Activated CD8-positive, alpha-beta memory T cell treated with anti-CD3 and anti-CD28 coated beads for 4 hours (primary cell): Measurements from ENCODE around the gene STOX1.
"Not testable (repeated sequence)": the region's sequence is repeated elsewhere in the genome, so short reads cannot be mapped to it uniquely, and the experiment has no call there.

Experiments
- DNase-seq, 2 donors: peaks; one replicate each; pipeline ENCODE4 v3.0.0-alpha.2; 2020; ENCODE audit warnings: low read depth in 2 of 2

The STOX1 gene

GRCh38 chr10:68828833-68829232 lies 1.5 kb downstream of the STOX1 start:
- DNase-seq: no peak

GRCh38 chr10:68829521-68829920 lies 2.2 kb downstream of the STOX1 start:
- no peak for DNase-seq

- DNase-seq: no peak
These were observed 2.6 kb downstream of the STOX1 start for GRCh38 chr10:68829952-68830351.

- no peak for DNase-seq
These were observed 4.7 kb downstream of the STOX1 start for GRCh38 chr10:68831961-68832455.

- DNase-seq: no peak
These were observed 5.3 kb downstream of the STOX1 start for GRCh38 chr10:68832601-68833000.

GRCh38 chr10:68837626-68838322 lies 10.4 kb downstream of the STOX1 start:
- no peak for DNase-seq

- DNase-seq: not testable (repeated sequence)
These were observed 13.3 kb downstream of the STOX1 start for GRCh38 chr10:68840650-68841049.

- no peak for DNase-seq
These were observed 20.9 kb downstream of the STOX1 start for GRCh38 chr10:68848281-68848680.

GRCh38 chr10:68848806-68849205 lies 21.5 kb downstream of the STOX1 start:
- no peak for DNase-seq

GRCh38 chr10:68856352-68856751 lies 29.0 kb downstream of the STOX1 start:
- DNase-seq: no peak

GRCh38 chr10:68857005-68857404 lies 29.7 kb downstream of the STOX1 start:
- no peak for DNase-seq

- DNase-seq: no peak
These were observed 33.9 kb downstream of the STOX1 start for GRCh38 chr10:68861253-68861652.

GRCh38 chr10:68864611-68865010 lies 37.3 kb downstream of the STOX1 start:
- no peak for DNase-seq

- DNase-seq: not testable (repeated sequence)
These were observed 40.8 kb downstream of the STOX1 start for GRCh38 chr10:68868173-68868572.

GRCh38 chr10:68869623-68870022 lies 42.3 kb downstream of the STOX1 start:
- DNase-seq: no peak

- DNase-seq: no peak
These were observed 42.7 kb downstream of the STOX1 start for GRCh38 chr10:68870061-68870460.

GRCh38 chr10:68870545-68871104 lies 43.3 kb downstream of the STOX1 start:
- no peak for DNase-seq

- DNase-seq: no peak
These were observed 43.9 kb downstream of the STOX1 start for GRCh38 chr10:68871105-68871711.

- DNase-seq: no peak
These were observed 44.5 kb downstream of the STOX1 start for GRCh38 chr10:68871731-68872342.

- DNase-seq: no peak
These were observed 49.2 kb downstream of the STOX1 start for GRCh38 chr10:68876246-68877138.

- DNase-seq: no peak
These were observed 50.3 kb downstream of the STOX1 start for GRCh38 chr10:68877482-68878110.
